Measurements from ENCODE around the gene KHDRBS1.

Gene KHDRBS1

GRCh38 chr1:32031578-32032274 is 18.1 kb downstream of the KHDRBS1 start:
- no peak overlapping the region for H3K4me3 ChIP-seq (ENCODE audit: low read depth, low read length)
- TF ChIP-seq, protein P1, sequence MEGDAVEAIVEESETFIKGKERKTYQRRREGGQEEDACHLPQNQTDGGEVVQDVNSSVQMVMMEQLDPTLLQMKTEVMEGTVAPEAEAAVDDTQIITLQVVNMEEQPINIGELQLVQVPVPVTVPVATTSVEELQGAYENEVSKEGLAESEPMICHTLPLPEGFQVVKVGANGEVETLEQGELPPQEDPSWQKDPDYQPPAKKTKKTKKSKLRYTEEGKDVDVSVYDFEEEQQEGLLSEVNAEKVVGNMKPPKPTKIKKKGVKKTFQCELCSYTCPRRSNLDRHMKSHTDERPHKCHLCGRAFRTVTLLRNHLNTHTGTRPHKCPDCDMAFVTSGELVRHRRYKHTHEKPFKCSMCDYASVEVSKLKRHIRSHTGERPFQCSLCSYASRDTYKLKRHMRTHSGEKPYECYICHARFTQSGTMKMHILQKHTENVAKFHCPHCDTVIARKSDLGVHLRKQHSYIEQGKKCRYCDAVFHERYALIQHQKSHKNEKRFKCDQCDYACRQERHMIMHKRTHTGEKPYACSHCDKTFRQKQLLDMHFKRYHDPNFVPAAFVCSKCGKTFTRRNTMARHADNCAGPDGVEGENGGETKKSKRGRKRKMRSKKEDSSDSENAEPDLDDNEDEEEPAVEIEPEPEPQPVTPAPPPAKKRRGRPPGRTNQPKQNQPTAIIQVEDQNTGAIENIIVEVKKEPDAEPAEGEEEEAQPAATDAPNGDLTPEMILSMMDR (IDR thresholded peaks at IDR 0.05; ENCODE audit: low read depth, low read length), result no peak

DNA sequence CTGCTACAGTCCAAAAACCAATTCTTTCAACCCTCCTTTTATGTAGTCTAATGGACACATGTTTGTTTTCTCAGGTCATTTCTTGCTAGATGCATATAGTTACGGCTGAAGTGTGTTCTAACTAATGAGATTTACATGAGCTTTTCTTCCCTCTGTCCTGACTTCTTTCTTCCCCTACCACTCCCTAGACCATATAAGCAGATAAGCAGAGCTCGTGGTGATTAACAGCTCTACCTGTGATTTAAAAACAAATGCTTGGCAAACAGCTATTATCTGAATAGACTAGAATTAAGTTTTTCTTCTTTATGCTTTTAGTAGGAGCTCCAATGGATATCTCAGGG is 18.6 kb downstream of the KHDRBS1 start:
- TF ChIP-seq, protein P1 (IDR thresholded peaks at IDR 0.05; ENCODE audit: low read depth, low read length), result no peak
- no peak overlapping the region for H3K4me3 ChIP-seq (ENCODE audit: low read depth, low read length)

- no peak overlapping the region for H3K4me3 ChIP-seq (ENCODE audit: low read depth, low read length)
- TF ChIP-seq, protein P1 (IDR thresholded peaks at IDR 0.05; ENCODE audit: low read depth, low read length), result no peak
Measured at GRCh38 chr1:32035119-32035518, 21.5 kb downstream of the KHDRBS1 start.

GRCh38 chr1:32040711-32041110 is 27.0 kb downstream of the KHDRBS1 start:
- H3K4me3 ChIP-seq (ENCODE audit: low read depth, low read length), result no peak overlapping the region
- TF ChIP-seq, protein P1 (IDR thresholded peaks at IDR 0.05; ENCODE audit: low read depth, low read length), result no peak

- H3K4me3 ChIP-seq (ENCODE audit: low read depth, low read length), result no peak overlapping the region
- TF ChIP-seq, protein P1 (IDR thresholded peaks at IDR 0.05; ENCODE audit: low read depth, low read length), result no peak
Measured at GRCh38 chr1:32042330-32042729, 28.7 kb downstream of the KHDRBS1 start.

DNA sequence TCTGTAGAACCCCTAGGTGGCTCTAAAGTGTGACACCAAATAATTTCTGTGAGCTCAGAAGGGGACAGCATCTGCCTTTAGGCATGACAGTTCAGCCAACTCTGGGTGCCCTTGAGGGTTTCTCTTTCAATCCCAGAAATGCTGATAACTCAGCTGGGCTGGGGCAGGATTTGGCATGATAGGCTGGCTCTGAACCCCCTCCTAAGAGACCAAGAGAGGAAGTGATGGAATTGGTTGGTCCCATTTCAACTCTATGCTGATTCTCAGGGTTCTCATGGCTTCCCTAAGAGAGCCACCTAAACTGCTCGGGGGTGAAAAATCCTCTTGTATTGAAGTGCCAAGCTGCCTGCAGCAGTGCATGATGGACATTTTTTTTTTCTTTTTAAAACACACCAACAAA is 30.6 kb downstream of the KHDRBS1 start:
- no peak overlapping the region for H3K4me3 ChIP-seq (ENCODE audit: low read depth, low read length)
- TF ChIP-seq, protein P1 (IDR thresholded peaks at IDR 0.05; ENCODE audit: low read depth, low read length), result no peak

DNA sequence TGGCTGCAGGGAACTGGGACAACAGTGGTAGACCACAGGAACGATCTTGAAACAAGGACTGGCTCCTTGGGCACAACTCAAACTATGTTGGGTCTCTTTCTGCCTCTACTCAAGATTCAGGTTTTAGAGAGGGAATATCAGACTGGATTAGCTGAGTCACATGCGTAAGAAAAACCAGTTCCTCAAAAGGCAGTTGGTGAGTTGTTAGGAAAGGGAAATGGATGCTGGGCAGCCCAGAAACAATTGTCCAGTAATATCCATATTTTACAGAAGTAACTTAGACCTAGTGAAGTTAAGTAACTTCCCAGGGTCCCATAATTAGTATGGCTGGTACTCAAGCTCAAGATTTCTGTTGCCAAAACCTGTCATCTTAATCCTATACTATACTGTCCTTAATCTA is 32.1 kb downstream of the KHDRBS1 start:
- TF ChIP-seq, protein P1 (IDR thresholded peaks at IDR 0.05; ENCODE audit: low read depth, low read length), result no peak
- no peak overlapping the region for H3K4me3 ChIP-seq (ENCODE audit: low read depth, low read length)

Data from WI38 (cell line).